Measurements from ENCODE around the gene C8A.

Gene C8A

DNA sequence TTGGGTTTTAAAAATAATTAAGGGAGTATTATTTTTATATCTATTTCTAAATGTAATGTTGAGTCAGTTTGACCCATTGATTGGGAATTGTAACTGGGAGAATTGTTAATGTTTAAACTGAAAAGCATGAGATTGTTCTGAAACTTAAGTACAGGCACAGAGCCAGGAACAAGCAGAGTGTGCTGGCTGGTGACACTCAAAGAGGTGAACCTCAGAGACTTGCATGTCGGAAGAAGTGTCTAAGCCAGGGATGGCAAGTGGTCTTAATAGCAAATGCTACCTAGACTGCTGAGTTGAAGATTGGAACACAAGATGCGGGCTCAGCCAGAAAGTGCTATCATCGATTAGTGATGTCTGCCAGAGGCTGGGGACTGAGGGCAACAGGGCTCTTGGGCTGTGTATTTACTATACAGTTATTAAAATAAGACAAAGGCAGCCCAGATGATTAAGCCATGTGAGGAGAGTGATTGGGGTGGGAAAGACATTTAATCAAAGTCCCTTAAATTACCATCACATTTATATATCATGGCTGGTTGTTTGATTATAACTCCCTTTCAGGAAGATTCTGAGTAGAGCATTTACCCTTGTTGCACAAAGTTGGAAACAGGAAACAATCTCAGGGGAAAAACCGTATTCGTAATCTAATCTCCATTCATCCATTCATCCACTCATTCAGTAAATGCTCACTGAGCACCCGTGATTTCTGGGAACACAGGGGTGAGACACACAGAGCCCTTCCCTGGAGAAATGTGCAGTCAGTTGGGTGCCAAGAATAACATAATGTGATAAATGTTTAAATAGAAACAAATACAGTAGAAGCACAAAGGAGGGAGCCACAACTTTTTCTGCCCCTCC, 42.8 kb downstream of the C8A start:
- no peak for DNase-seq

DNA sequence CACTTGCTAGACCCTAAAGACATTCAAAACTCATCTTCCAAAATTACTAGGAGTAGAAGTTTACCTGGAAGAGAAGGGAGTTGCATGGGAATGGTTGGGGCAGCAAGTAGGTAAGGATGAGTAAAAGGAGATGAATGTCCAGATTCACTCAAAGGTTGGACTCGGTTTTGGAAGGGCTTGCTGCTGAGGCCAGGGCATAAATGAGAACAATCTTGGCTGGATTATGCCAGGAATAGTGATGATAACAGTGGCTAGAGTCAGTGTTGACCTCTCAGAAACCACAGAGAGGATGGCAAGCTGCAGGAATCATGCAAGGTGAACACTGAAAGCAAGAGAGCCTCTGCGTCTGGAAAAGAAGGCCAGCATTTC, 43.4 kb downstream of the C8A start:
- DNase-seq, result no peak

DNA sequence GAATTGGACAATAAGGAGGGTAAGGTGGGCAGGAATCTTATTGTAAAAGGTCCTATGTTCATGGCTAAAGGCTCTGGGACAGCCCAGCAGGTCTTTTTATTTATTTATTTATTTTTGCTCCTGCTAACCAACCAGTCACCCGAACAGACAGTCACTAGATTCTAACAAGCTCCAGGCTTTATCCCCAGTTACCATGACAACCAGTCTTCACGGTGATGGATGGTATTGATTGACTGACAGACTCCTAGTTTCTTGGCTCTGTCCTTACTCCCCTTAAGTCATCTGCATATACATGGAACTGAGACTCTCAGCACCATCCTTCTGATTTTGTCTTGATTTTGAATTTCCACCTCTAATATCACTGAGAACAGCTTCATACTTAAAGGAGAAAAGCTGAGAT, 44.3 kb downstream of the C8A start:
- DNase-seq, result no peak

DNA sequence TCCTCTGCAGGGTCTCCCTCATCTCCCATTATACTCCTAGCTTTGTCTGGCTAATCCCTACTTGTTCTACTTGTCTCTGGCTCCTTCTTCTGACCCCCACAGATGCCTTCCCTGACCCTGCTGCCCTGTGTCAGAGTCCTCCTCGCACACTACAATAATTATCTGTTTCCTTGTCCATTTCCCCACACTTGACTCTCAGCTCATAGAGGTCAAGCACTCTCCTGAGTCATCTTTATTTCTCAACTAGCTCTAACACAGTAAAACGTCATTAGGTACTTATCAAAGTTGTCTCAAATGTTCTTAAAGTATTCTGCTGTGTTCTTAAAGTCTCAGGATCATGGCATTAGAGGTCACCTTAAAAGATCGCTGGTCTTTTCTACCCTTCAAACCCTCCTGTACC, 47.1 kb downstream of the C8A start:
- no peak for DNase-seq

DNA sequence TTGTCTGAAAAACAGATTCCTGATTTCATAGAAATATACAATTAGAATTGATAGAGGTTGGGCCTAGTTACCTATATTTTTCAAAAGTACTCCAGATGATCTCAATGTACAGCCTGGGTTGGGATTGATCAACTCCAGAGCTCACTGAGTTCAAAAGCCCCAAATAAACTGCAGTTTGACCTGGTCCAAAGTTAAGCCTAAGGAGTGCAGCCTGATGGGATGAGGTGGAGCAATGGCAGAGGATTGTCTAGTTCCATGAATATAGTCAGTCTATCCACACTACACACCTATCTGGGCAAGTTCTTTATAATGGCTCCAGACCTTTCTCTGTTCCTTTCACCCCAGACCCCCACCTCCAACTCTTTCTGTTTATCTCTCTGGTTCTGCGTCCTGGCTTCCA, 49.2 kb downstream of the C8A start:
- no peak for DNase-seq

DNA sequence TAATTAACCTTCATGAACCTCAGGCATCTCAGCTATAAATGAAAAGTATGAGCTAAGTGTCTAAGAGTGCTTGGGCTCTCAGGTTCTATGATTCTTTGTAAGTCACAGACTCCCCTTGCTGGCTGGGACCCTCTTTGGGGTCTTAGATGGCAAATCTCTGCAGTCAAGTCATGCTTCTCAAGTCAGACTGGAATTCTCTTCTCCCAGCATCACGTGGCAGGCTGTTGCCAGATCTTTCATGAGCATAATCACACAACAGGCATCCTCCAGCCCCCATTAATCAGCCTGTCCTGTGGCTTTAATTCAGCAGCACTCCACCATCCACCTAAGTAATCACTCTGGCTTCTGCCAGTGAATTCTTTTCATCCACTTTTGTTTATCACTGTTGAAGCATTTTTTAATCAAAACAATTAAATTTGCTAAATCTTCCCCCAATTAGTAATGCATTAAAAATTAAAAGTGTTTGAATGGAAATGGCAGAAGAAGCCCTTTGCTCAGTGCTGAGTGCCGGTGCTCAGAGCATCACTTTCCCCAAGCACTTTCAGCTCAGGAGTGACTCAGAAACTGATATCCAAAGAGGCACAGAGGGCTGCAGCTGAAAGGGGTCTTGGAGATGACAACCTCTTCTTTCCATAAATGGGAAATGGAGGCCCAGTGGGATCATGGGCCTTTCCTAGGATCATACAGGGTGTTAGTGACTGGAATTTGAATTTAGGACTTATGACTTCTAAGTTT, 50.2 kb downstream of the C8A start:
- no peak for DNase-seq

DNA sequence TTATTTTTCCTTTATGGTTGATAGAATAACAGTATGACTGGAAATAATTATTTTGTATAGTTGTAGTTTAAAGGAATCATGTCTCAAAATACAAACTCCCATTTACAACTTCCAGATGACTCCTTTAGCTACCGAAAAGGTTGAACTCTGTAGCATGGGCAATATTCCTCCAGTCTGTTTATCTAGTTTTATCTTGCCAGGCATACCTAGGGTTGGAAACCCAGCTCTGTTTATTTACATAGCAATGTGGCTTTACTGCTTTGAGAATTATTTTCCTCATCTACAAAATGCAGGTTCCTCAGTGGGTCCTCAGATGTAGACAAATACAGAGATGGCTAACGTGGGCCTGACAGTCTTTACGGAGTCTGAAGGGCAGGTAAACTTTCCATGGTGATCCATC, 51.1 kb downstream of the C8A start:
- DNase-seq, result no peak

DNA sequence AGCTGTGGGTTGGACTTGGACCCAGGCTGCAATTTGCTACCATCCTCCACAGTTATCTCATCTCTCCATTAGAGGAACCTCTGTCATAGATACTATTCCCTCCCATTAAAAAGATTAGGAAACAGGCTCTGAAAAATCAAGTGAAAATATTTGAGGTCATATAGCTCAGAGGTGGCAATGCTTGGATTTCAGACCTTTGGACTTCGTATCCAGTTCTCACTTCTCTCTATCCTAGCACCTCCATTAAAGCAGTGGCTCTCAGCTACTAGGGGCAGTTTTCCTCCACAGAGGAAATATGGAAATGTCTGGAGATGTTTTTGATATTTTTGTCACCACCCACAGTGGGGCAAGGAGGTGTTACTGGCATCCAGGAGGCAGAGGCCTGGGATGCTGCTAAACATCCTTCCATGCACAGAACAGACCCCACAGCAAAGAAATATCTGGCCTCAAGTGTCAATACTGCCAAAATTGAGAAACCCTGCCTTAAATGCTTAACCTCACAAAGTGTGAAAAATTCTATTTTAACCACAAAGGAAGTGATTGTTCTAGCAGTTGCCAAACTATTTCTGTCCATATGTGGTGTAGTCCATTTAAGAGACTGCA, 54.1 kb downstream of the C8A start:
- no peak for DNase-seq

DNA sequence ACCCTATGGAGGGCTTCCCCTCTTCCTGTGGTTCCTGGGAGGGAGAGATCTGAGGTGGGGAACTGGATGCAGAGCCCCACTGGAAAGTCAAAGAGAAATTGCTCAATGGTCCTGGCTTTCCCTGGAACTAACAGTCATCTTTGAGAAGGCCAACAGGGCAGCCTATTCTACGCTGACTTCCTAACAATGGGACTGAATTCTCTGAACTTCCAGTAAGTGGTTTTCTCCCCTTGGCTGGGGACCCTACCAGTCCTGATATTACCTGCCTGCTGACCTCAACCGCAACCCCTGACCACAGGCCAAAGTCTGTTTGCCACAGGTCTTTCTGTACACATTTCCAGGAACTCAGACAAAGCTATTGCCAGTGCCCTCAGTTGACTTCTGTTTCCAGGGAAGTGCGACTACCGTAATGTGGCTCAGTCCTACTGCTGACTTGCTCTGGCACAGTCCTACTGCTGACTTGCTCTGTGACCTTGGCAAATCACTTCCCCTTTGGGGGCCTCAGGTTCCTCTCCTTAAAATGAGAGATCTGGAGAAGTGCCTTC, 55.9 kb downstream of the C8A start:
- no peak for DNase-seq

DNA sequence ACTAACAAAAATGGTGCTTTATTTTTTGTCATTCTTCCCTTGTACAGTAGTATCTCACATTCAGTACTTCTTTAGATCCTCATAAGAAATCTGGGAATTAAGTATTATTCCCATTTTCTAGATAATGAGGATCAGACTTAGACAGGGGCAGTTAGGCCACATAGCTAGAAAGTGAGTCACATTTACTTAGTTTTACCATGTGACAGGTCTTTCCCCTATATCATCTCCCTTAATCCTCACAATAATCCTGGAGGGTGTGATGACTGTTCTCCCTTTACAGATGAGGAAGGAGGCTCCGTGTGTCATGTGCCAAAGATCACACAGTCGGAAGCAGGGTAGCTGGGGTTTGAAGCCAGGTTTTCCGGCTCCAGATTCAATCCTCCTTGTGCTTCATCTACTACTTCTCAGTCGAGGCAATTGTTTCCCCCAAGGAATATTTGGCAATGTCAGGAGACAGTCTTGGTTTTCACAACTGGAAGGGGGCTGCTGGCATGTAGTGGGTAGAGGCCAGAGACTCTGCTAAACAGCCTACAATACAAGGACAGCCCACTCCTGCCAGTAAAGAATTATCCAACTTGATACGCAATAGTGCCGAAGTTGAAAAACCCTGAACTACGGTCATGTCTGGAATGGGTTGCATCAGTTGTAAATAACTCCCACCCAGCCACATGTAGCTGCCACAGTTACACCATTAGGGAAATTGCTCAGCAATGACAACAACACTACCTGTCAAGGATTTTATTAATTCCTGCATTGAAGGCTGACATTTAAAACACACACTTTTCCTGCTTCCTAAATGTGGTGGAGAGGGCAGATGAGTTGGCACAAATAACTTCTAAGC, 56.7 kb downstream of the C8A start:
- no peak for DNase-seq

DNA sequence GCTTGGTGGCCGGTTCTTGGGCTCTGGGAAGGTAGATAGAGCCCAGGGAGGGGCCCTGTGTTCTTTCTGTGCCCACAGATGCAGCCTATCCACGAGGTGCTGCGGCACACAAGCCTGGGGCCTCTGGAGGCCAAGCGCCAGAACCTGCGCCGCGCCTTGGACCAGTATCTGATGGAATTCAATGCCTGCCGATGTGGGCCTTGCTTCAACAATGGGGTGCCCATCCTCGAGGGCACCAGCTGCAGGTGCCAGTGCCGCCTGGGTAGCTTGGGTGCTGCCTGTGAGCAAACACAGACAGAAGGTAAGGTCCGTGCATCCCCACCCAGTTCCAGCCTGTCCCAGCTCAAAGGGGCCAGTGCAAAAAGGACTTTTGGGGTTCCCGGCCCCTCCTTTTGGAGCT, 57.7 kb downstream of the C8A start:
- no peak for DNase-seq

DNA sequence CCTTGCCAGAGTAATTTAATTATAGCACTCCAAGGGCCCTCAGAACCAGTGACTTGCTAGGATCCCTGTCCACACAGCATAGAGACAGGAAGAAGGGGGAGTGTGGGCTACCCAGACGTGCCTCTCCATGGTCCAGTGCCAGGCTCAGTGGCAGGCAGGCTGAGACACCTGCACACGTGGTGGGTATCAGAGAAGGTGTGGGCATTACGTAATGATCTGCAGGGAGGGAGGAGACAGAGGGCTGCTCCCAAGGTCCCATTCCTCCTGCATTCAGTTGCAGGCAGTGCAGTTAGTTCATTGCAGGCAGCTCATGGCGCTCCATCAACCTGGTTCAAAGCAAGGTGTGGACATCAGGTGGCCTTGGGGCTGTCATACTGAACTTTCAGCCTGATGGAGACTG, 61.4 kb downstream of the C8A start:
- DNase-seq, result no peak

DNA sequence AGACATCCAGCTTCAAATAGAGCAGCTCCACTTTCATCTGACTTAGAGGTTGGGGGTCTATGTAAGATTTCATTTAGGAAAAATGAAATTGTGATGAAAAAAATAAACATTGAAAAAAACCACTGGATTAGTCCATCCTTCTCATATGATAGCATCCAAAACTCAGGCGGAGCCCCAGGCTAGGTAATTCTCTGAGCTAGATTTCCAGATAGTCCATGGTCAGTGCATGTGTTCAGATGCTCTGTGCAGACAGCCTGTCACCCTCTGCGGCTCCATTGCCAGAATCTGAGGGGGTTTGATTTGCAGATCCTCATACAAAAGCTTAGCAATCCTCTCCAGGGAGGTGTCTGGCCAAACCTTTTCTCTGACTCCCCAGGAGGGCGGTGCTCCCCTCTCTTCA, 62.0 kb downstream of the C8A start:
- DNase-seq, result no peak

DNA sequence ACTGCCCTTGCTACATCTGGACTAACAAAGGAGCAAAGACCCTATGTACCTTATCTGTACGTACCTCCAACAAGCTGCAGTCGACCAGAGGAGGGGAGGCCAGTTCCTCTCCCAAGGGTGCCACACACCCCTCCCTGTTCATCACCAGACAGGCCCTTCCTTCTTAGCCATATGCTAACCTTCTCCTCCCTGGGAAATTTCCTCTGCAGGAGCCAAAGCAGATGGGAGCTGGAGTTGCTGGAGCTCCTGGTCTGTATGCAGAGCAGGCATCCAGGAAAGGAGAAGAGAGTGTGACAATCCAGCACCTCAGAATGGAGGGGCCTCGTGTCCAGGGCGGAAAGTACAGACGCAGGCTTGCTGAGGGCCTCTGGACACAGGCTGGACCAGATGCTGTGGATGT, 62.8 kb downstream of the C8A start:
- no peak for DNase-seq

DNA sequence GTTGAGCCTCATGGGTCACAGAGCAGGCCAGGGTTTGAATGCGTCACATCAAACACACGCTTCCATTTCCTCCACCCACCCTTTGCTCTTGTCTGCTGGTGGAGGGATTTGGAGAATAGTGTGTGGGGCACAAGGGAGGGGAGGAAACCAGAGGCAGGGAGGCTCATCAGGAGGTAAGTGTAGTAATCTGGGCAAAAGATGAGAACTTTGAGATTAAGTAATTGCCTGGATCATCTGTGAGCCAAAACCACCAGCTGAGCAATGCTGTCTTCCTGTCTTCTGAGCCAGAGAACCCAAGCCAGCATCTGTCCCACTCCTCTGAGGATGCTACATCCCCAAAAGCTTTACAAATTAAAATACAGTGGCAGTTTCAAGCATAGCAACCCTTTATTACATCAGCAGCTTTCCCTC, 66.0 kb downstream of the C8A start:
- DNase-seq, result no peak

DNA sequence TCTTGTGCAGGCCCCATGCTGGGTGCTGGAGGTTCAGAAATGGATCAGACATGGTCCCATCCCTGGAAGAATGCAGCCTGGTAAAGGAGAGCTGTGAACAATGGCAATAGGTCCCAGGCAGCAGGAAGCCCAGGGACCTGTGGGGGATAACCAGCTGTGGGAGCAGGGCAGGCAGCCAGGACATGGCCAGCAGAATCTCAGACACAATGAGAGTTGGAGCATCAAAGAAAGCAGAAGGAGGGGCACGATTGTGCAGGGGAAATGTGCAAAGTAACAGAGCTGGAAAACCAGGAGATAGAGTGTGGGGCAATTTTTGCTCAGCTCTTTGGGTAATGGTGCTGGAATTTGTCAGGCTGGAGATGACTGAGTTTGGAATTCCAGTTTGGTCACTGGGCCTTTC, 66.9 kb downstream of the C8A start:
- no peak for DNase-seq

DNA sequence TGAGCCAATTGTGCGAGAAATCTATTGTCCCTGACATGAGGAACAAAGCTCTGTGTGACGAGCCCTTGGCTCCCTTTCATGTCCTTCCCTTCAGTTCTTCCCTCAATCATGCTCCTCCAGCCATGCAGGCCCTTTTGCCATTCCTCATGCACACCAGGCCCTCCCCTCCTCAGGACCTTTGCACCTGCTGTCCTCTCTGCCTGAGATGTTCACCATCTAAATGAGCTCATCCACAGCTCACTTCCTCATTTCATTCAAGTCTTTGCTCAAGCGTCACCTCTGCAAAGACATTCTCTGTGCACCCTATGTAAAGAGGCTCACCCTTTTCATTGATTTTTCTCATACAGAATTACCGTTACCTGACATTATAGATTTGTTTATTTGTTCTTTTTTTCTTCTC, 67.5 kb downstream of the C8A start:
- no peak for DNase-seq

DNA sequence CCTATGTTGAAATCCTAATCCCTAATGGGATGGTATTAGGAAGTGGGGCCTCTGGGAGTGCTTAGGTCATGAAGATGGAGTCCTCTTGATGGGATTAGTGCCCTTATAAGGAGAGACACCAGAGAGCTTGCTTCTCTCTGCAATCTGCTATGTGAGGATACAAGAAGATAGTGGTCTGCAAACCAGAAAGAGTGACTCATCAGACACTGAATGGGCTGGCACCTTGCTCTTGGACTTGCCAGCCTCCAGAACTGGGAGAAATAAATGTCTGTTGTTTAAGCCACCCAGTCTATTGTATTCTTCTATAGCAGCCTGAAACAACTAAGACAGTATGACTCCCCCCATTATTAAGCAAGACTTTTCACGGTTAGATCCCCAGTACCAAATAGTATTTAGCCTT, 67.9 kb downstream of the C8A start:
- no peak for DNase-seq

DNA sequence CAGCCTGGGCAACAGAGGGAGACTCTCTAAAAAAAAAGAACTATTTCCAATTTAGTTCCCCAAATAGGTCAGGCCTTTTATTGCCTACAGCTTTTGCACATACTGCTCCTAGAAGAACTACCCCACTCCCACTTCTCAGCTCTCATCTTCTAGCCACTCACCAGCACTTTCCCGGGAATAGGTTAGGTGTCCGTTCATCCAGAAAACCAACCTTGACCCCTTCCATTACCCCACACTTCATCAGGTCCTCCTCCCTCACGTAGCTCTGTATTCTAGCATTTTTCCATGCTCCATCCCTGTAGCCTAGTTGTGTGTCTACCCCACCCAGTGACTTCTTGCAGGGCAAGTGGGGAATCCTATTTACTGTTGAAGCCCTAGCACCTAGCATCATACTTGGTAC, 68.6 kb downstream of the C8A start:
- no peak for DNase-seq

DNA sequence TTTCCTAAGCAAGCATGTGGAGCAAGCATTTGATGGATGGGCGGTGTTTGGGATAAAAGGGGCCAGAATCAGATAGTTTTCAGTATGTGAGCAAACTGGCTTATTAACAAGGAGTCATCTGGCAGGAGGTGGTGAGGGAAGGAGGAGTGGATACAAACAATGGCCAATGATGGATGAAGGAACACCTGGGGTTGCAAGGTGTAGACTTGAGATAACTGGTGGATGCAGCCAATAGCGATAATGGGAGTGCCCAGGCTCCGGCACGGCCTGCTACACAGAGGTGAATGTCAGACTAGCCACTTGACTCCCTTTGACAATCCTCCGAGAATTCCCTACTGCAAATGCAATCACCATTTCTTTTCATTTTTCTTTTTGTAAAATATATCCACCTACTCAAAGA, 69.5 kb downstream of the C8A start:
- DNase-seq, result no peak

DNA sequence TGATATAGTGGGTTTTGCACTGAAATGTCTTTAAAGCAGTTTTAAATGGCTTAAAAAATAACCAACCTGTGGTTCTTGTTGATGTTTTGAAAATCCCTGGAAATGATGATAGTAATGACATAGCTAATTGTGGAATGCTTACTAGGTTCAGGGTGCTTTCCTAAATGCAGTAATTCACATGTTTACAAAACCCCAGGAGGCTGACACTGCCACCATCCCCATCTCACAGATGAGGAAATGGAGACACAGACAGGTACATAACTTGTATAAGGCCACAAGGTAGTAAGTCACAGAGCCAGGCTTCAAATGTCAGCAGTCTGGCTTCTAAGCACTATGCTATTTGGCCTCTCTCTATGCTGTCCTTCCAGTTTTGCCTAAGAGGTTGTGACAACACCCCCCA, 70.6 kb downstream of the C8A start:
- no peak for DNase-seq

DNA sequence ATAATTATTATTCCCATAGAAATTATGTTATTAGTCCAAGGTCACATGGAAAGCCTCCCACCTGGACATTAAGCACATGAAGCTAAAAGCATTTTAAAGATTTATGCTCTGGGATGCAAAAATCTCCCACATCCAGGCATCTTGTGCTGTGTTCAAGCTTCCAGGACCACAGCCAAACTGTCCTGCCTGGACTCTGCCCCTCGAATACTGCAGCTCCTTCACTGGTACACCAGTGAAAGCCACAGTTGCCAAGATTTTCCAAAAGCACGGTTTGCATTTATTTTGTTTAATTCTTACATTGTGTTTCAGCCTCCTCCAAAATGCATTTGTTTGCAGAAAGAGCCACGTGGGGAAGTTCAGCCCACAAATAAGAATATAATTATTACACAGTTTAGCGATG, 72.6 kb downstream of the C8A start:
- DNase-seq, result no peak

DNA sequence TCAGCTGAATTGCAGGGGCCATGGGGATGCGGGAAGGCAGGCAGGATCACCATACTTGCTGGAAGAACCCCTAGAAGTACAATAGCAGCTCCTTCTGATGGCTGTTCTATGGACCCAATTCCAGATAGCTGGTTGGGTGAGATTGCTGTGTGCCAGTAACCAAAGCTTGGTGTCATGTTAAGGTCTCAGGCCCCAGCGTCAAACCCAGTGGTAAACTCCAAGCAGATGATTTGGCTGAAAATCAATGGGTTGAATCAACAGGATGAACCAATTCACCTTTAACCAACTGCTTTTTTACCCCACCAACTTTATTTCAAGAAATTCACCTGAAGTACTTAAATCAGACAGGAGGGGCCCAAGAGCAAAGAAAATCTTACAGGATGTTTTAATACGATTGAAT, 73.4 kb downstream of the C8A start:
- DNase-seq, result no peak

All from activated CD4-positive, alpha-beta T cell treated with anti-CD3 and anti-CD28 coated beads, Interleukin-2, amount 50 U/mL, for 1 hour (primary cell).